ENCODE measurements around the gene MCCC2. TPM values are rescaled to one million over a fixed set of nuclear protein-coding genes. Genes with fewer than 3 reads are reported as not detected.
"Not testable (repeated sequence)": the region's sequence is repeated elsewhere in the genome, so short reads cannot be mapped to it uniquely, and the experiment has no call there.

Gene MCCC2
- 48.3 TPM for polyA plus RNA-seq (2013, experiment 1 of 2)
- polyA plus RNA-seq (2013, experiment 2 of 2): 48.6 TPM

DNA sequence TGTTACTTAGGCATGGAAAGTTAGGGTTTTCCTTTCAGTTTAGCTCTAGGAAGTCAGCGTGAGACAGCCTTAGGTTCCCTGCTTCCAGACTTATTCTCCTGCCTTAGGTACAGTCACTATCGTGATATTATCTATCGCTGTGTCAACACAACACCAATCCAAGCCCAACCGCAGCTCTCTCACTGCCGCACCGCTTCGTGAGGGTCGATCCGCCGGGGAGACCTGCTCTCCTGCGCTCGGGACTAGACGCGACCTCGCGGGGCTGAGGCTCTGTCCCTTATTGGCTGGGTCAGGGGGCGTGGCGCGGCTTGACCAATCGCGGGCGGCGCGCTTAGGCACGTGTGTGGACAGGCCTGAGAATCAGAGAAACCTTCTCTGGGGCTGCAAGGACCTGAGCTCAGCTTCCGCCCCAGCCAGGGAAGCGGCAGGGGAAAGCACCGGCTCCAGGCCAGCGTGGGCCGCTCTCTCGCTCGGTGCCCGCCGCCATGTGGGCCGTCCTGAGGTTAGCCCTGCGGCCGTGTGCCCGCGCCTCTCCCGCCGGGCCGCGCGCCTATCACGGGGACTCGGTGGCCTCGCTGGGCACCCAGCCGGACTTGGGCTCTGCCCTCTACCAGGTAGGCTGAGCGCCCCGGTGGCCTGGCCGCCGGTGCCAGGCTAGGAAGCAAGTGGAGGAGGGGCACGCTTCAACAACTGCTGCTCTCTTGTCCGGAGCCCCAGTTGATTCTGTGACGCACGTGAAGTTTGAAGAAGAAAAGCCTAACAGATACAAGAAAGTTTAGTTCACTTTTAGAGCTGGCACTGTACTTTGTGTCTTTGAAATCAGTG, at the start of gene MCCC2:
MCCC2 (plus strand) TSS at position 400 of the 825 bp plus-strand sequence; CDS start at position 486, 86 bp downstream.
- Histone ChIP-seq H2BK15ac (replicated peaks; ENCODE audit: low read depth) (no peak within 1 kb of the TSS), H3K4me1 (ENCODE audit: control insufficient read depth, low read depth, low read length) (peaks cover 1% of the 10 kb centered on the region), H3K4me2 (ENCODE audit: low read length) (peak within 1 kb of the TSS; percentile 69), H3K79me2 (ENCODE audit: control insufficient read depth, insufficient read depth, low read length) (peaks cover 13% of the 10 kb centered on the region), H3K4me3 (ENCODE audit: low read length) (peak within 1 kb of the TSS; percentile 79), H3K4ac (ENCODE audit: low read depth, low read length) (no peak within 1 kb of the TSS), H3K18ac (ENCODE audit: low read length) (peak within 1 kb of the TSS; percentile 53), H4K8ac (ENCODE audit: low read depth, low read length) (no peak within 1 kb of the TSS), H2BK120ac (ENCODE audit: low read depth, low read length) (no peak within 1 kb of the TSS), H3K23ac (ENCODE audit: low read length) (peak within 1 kb of the TSS; percentile 50), H3K27me3 (ENCODE audit: insufficient read depth, low read length, poor library complexity) (no peaks in the 10 kb centered on the region), H3K9ac (ENCODE audit: low read length) (peak within 1 kb of the TSS; percentile 89), H3K36me3 (ENCODE audit: control insufficient read depth, insufficient read depth, low read length) (no peaks in the 10 kb centered on the region), H4K5ac (ENCODE audit: low read length) (no peak within 1 kb of the TSS), H3K56ac (ENCODE audit: low read length) (peak within 1 kb of the TSS; percentile 94), H3K79me1 (ENCODE audit: low read length) (peaks cover 4% of the 10 kb centered on the region), H3K27ac (ENCODE audit: low read depth, low read length) (peak within 1 kb of the TSS; percentile 34), H2BK5ac (ENCODE audit: low read length) (peak within 1 kb of the TSS; percentile 51), H2AK5ac (ENCODE audit: low read length) (no peak within 1 kb of the TSS)
- no CpG with 5 or more reads among the region's 56 CpGs for WGBS (ENCODE audit: extremely low coverage, insufficient coverage, low lambda C conversion rate)
- peak; percentile 99 for DNase-seq

DNA sequence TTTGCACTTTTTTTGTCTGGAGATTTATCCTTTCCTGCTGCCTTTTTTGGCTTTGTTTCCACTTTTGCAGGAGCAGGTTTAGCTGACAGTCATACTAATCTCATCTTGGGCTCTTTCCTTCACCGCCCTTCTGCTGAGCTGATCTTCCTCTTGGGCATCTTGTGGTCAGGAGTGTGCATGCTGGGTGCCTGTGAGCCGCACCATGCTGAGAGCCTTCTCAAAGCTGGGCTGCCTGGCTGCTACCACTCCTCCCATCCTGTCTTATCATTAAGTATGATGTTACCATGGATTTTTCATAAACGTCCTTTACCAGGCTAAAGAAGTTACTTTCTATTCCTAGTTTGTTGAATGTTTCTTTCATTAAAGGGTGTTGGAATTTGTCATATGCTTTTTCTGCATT, 49.5 kb upstream of the MCCC2 start:
- Histone ChIP-seq H4K8ac (ENCODE audit: low read depth, low read length) (no peak overlapping the region), H3K79me2 (ENCODE audit: control insufficient read depth, insufficient read depth, low read length) (no peaks in the 10 kb centered on the region), H3K4me3 (ENCODE audit: low read length) (no peak overlapping the region), H2BK120ac (ENCODE audit: low read depth, low read length) (no peak overlapping the region), H3K4ac (ENCODE audit: low read depth, low read length) (no peak overlapping the region), H3K4me1 (ENCODE audit: control insufficient read depth, low read depth, low read length) (no peaks in the 10 kb centered on the region), H3K4me2 (ENCODE audit: low read length) (no peak overlapping the region), H2BK15ac (replicated peaks; ENCODE audit: low read depth) (no peak overlapping the region), H3K27ac (ENCODE audit: low read depth, low read length) (no peak overlapping the region), H4K5ac (ENCODE audit: low read length) (no peak overlapping the region), H3K79me1 (ENCODE audit: low read length) (peaks cover 2% of the 10 kb centered on the region), H2AK5ac (ENCODE audit: low read length) (no peak overlapping the region), H3K36me3 (ENCODE audit: control insufficient read depth, insufficient read depth, low read length) (no peaks in the 10 kb centered on the region), H3K23ac (ENCODE audit: low read length) (no peak overlapping the region), H3K56ac (ENCODE audit: low read length) (no peak overlapping the region), H3K18ac (ENCODE audit: low read length) (no peak overlapping the region), H3K9ac (ENCODE audit: low read length) (no peak overlapping the region), H2BK5ac (ENCODE audit: low read length) (no peak overlapping the region), H3K27me3 (ENCODE audit: insufficient read depth, low read length, poor library complexity) (no peaks in the 10 kb centered on the region)
- no CpG with 5 or more reads among the region's 3 CpGs for WGBS (ENCODE audit: extremely low coverage, insufficient coverage, low lambda C conversion rate)
- peak; percentile 51 for DNase-seq

DNA sequence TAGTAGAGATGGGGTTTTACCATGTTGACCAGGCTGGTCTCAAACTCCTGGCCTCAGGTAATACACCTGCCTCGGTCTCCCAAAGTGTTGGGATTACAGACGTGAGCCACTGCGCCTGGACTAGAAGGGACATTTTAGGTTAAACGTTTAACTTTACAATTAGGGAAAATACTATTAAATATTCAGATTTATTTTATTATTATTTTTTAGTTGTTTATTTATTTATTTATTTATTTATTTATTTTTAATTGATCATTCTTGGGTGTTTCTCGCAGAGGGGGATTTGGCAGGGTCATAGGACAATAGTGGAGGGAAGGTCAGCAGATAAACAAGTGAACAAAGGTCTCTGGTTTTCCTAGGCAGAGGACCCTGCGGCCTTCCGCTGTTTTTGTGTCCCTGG, 36.3 kb upstream of the MCCC2 start:
- not testable (repeated sequence) for H2BK120ac ChIP-seq (ENCODE audit: low read depth, low read length); H3K36me3 ChIP-seq (ENCODE audit: control insufficient read depth, insufficient read depth, low read length); H4K5ac ChIP-seq (ENCODE audit: low read length); H2BK15ac ChIP-seq (replicated peaks; ENCODE audit: low read depth); H3K27ac ChIP-seq (ENCODE audit: low read depth, low read length); H2AK5ac ChIP-seq (ENCODE audit: low read length); DNase-seq; H3K4me2 ChIP-seq (ENCODE audit: low read length); H3K4me1 ChIP-seq (ENCODE audit: control insufficient read depth, low read depth, low read length); H4K8ac ChIP-seq (ENCODE audit: low read depth, low read length); H3K18ac ChIP-seq (ENCODE audit: low read length); H3K27me3 ChIP-seq (ENCODE audit: insufficient read depth, low read length, poor library complexity); H3K4me3 ChIP-seq (ENCODE audit: low read length); H3K56ac ChIP-seq (ENCODE audit: low read length); H3K4ac ChIP-seq (ENCODE audit: low read depth, low read length); H2BK5ac ChIP-seq (ENCODE audit: low read length); H3K79me1 ChIP-seq (ENCODE audit: low read length); H3K9ac ChIP-seq (ENCODE audit: low read length); H3K23ac ChIP-seq (ENCODE audit: low read length); H3K79me2 ChIP-seq (ENCODE audit: control insufficient read depth, insufficient read depth, low read length)
- WGBS (ENCODE audit: extremely low coverage, insufficient coverage, low lambda C conversion rate): no CpG with 5 or more reads among the region's 7 CpGs

DNA sequence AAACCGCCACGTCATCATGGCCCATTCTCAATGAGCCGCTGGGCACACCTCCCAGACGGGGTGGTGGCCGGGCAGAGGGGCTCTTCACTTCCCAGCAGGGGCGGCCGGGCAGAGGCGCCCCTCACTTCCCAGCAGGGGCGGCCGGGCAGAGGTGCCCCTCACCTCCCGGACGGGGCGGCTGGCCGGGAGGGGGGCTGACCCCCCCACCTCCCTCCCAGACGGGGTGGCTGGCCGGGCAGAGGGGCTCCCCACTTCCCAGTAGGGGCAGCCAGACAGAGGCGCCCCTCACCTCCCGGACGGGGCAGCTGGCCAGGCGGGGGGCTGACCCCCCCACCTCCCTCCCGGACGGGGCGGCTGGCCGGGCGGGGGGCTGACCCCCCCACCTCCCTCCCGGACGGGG, 35.6 kb upstream of the MCCC2 start:
- DNase-seq; H3K36me3 ChIP-seq (ENCODE audit: control insufficient read depth, insufficient read depth, low read length); H3K9ac ChIP-seq (ENCODE audit: low read length); H3K56ac ChIP-seq (ENCODE audit: low read length); H3K27me3 ChIP-seq (ENCODE audit: insufficient read depth, low read length, poor library complexity); H4K8ac ChIP-seq (ENCODE audit: low read depth, low read length); H2BK15ac ChIP-seq (replicated peaks; ENCODE audit: low read depth); H3K4me1 ChIP-seq (ENCODE audit: control insufficient read depth, low read depth, low read length); H3K18ac ChIP-seq (ENCODE audit: low read length); H4K5ac ChIP-seq (ENCODE audit: low read length); H3K79me2 ChIP-seq (ENCODE audit: control insufficient read depth, insufficient read depth, low read length); H2BK120ac ChIP-seq (ENCODE audit: low read depth, low read length); H2AK5ac ChIP-seq (ENCODE audit: low read length); H2BK5ac ChIP-seq (ENCODE audit: low read length); H3K23ac ChIP-seq (ENCODE audit: low read length); H3K4me3 ChIP-seq (ENCODE audit: low read length); H3K4me2 ChIP-seq (ENCODE audit: low read length); H3K27ac ChIP-seq (ENCODE audit: low read depth, low read length); H3K79me1 ChIP-seq (ENCODE audit: low read length); H3K4ac ChIP-seq (ENCODE audit: low read depth, low read length): not testable (repeated sequence)
- WGBS (ENCODE audit: extremely low coverage, insufficient coverage, low lambda C conversion rate): no CpG with 5 or more reads among the region's 27 CpGs

GRCh38 chr5:71552026-71552749, 35.0 kb upstream of the MCCC2 start:
- H2BK15ac ChIP-seq (replicated peaks; ENCODE audit: low read depth); H4K8ac ChIP-seq (ENCODE audit: low read depth, low read length); H3K4me3 ChIP-seq (ENCODE audit: low read length); H3K27me3 ChIP-seq (ENCODE audit: insufficient read depth, low read length, poor library complexity); H3K4me1 ChIP-seq (ENCODE audit: control insufficient read depth, low read depth, low read length); H3K18ac ChIP-seq (ENCODE audit: low read length); H2BK120ac ChIP-seq (ENCODE audit: low read depth, low read length); H3K79me1 ChIP-seq (ENCODE audit: low read length); DNase-seq; H3K79me2 ChIP-seq (ENCODE audit: control insufficient read depth, insufficient read depth, low read length); H3K9ac ChIP-seq (ENCODE audit: low read length); H3K56ac ChIP-seq (ENCODE audit: low read length); H3K23ac ChIP-seq (ENCODE audit: low read length); H3K4ac ChIP-seq (ENCODE audit: low read depth, low read length); H3K4me2 ChIP-seq (ENCODE audit: low read length); H2AK5ac ChIP-seq (ENCODE audit: low read length); H3K27ac ChIP-seq (ENCODE audit: low read depth, low read length); H3K36me3 ChIP-seq (ENCODE audit: control insufficient read depth, insufficient read depth, low read length); H4K5ac ChIP-seq (ENCODE audit: low read length); H2BK5ac ChIP-seq (ENCODE audit: low read length): not testable (repeated sequence)
- no CpG with 5 or more reads among the region's 53 CpGs for WGBS (ENCODE audit: extremely low coverage, insufficient coverage, low lambda C conversion rate)

All from mesendoderm (in vitro differentiated cells).